Gastrocnemius medialis (tissue), 4 donors: ENCODE measurements around the gene WFDC9. TPM values are rescaled to one million over a fixed set of nuclear protein-coding genes. Genes with fewer than 3 reads are reported as not detected.
"Not testable (repeated sequence)": the region's sequence is repeated elsewhere in the genome, so short reads cannot be mapped to it uniquely, and the experiment has no call there.

Experiments used
- ATAC-seq, 2 donors: fragments of 150-250 bp; one replicate each; pipeline ENCODE4 v1.9.1; 2016
- DNase-seq, 2 donors: peaks; one replicate each; pipeline ENCODE4 v3.0.0-alpha.2; 2019
- H3K27ac ChIP-seq, 4 donors: fragments of 200-600 bp; sonication (generic); 1 replicate in 1 of 4; 2 replicates in 3 of 4; pipeline ENCODE4 v1.5.1; 2016 to 2018; ENCODE audit warnings: mild to moderate bottlenecking in 2 of 4, moderate library complexity in 1 of 4
- H3K27me3 ChIP-seq, 3 donors: fragments of 200-600 bp; sonication (generic) in 2 of 3; 1 replicate in 1 of 3; 2 replicates in 2 of 3; pipeline versions ENCODE4 v1.5.1 to v1.6.0; 2016 to 2019; ENCODE audit warnings: mild to moderate bottlenecking in 1 of 3, moderate library complexity in 1 of 3
- H3K36me3 ChIP-seq, 2 donors: fragments of 200-600 bp; sonication (generic) in 1 of 2; one replicate each; pipeline ENCODE4 v1.5.1; 2017 to 2018
- H3K4me1 ChIP-seq, 2 donors: fragments of 200-600 bp; sonication (generic) in 1 of 2; one replicate each; pipeline ENCODE4 v1.5.1; 2016 to 2017; ENCODE audit warnings: mild to moderate bottlenecking in 2 of 2
- H3K4me3 ChIP-seq, 4 donors: fragments of 200-600 bp; sonication (generic) in 3 of 4; 1 replicate in 1 of 4; 2 replicates in 3 of 4; pipeline ENCODE4 v1.5.1; 2016 to 2019; ENCODE audit warnings: mild to moderate bottlenecking in 2 of 4
- H3K9me3 ChIP-seq, 3 donors: fragments of 200-600 bp; sonication (generic) in 2 of 3; 1 replicate in 1 of 3; 2 replicates in 2 of 3; pipeline ENCODE4 v1.5.1; 2016 to 2019
- CTCF ChIP-seq, 5 experiments: fragments of 450-650 bp in 3 of 5; fragments of 200-600 bp in 2 of 5; sonication (generic) in 2 of 5; IDR thresholded peaks in 4 of 5; conservative IDR thresholded peaks in 1 of 5; 1 replicate in 4 of 5; 2 replicates in 1 of 5; pipeline ENCODE4 v1.5.1; 2016 to 2019; ENCODE audit warnings: antibody characterized with exemption in 5 of 5, mild to moderate bottlenecking in 3 of 5, moderate library complexity in 3 of 5
- POLR2A ChIP-seq, 2 donors: fragments of 450-650 bp; IDR thresholded peaks; one replicate each; pipeline ENCODE4 v1.6.1; 2017; ENCODE audit warnings: antibody characterized with exemption in 2 of 2, mild to moderate bottlenecking in 2 of 2, moderate library complexity in 2 of 2
- in situ Hi-C, 4 donors: fragments of 200-750 bp; cut with MboI; loops; one replicate each; pipeline versions ENCODE4 v1.15.0 to v1.8.0; 2017; ENCODE audit warnings: low sequenced_read_pairs in 4 of 4
- intact Hi-C: fragments of 100-400 bp; cut with DNase I; formaldehyde crosslinking; loops from one replicate; pipeline ENCODE4 v1.15.1; 2023; ENCODE audit warnings: low total_unique reads
- total RNA-seq, 4 donors: library from RNA; depleted of rRNA; stranded (reverse); fragments of >200 nt; gene quantifications; one replicate each; pipeline versions ENCODE4 v1.1.0 to v1.2.3, GENCODE V29; 2016

The WFDC9 gene
- total RNA-seq, 4 donors from 2014 or later = not detected

DNA sequence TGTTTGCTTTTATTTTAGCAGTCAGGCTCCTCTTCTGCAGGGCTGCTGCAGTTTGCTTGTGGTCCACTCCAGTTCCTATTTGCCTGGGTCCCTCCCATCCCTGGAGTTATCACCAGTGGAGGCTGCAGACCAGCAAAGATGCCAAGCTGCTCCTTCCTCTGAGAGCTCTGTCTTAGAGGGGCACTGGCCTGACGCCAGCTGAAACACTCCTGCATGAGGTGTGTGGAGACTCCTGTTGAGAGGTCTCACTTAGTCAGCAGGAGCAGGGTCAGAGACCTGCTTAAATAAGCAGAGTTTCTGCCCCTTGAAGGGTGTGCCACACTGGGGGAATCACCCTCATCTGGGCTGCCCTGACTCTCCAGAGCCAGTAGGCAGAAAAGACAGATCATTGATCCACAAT is 35.8 kb downstream of the WFDC9 start:
- no peak overlapping the region for H3K4me3 ChIP-seq
- no peaks in the 10 kb centered on the region for H3K36me3 ChIP-seq
- no peak overlapping the region for H3K27ac ChIP-seq
- in situ Hi-C loops (no loop called here), intact Hi-C loops (no loop called here)
- ATAC-seq (no peak), DNase-seq (no peak)
- no peaks in the 10 kb centered on the region for H3K9me3 ChIP-seq
- H3K27me3 ChIP-seq = peaks cover 0 to 2% (median 0%) of the 10 kb centered on the region in 3 donors
- no peak for TF ChIP-seq CTCF (IDR thresholded peaks at IDR 0.05 in 4 of 5, conservative IDR thresholded peaks at IDR 0.05 in 1 of 5)
- TF ChIP-seq POLR2A (IDR thresholded peaks at IDR 0.05) = no peak
- H3K4me1 ChIP-seq = no peaks in the 10 kb centered on the region

DNA sequence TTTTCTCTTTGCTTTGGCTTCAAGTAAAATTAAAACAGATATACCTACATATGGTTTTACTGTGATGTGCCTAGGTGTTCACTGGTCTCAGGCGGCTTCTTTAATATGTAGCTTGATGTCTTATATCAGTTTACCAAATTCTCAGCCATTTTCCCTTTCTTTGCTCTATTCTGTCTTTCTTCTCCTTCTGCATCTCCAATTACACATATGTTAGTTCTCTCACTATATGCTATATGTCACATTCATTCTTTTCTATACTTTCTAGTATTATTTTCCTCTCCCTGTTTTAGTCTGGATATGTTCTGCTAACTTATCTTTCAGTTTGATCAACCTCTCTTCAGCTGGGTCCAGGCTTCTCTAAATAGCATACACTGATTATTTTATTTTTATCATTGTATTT is 37.6 kb downstream of the WFDC9 start:
- Histone ChIP-seq H3K4me1 (no peaks in the 10 kb centered on the region), H3K4me3 (no peak overlapping the region), H3K27me3 (peaks cover 0 to 2% (median 0%) of the 10 kb centered on the region in 3 donors), H3K9me3 (no peaks in the 10 kb centered on the region), H3K36me3 (no peaks in the 10 kb centered on the region), H3K27ac (no peak overlapping the region)
- TF ChIP-seq CTCF (IDR thresholded peaks at IDR 0.05 in 4 of 5, conservative IDR thresholded peaks at IDR 0.05 in 1 of 5) = no peak
- no peak for TF ChIP-seq POLR2A (IDR thresholded peaks at IDR 0.05)
- intact Hi-C loops = no loop called here
- DNase-seq = no peak
- no peak for ATAC-seq
- in situ Hi-C loops = no loop called here

- in situ Hi-C loops (no loop called here), intact Hi-C loops (no loop called here)
- Histone ChIP-seq H3K9me3 (no peaks in the 10 kb centered on the region), H3K4me1 (no peaks in the 10 kb centered on the region), H3K27ac (no peak overlapping the region), H3K36me3 (no peaks in the 10 kb centered on the region), H3K27me3 (peaks cover 0 to 2% (median 0%) of the 10 kb centered on the region in 3 donors), H3K4me3 (no peak overlapping the region)
- no peak for TF ChIP-seq CTCF (IDR thresholded peaks at IDR 0.05 in 4 of 5, conservative IDR thresholded peaks at IDR 0.05 in 1 of 5)
- no peak for TF ChIP-seq POLR2A (IDR thresholded peaks at IDR 0.05)
- no peak for DNase-seq
- ATAC-seq = no peak
These were observed 38.4 kb downstream of the WFDC9 start for GRCh38 chr20:45592574-45593189.

DNA sequence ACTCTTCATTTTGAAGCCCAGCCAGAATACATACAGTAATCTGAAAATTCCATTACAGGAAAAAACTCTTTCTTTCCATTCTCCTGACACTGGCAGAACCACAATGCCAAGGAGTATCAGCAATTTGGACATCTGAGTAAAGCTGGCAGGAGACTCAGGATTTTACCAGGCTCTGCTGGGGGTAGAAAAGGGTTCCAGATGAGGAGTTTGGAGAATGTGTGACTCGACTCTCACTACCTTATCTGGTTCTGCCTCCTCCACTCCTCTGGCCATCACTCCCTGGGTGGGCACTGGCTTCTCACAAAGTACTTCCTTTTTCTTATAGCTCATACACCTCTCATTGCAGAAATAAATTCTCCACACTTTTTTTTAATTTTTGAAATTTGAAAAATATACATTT is 41.4 kb downstream of the WFDC9 start:
- no peak for DNase-seq
- no peaks in the 10 kb centered on the region for H3K4me1 ChIP-seq
- intact Hi-C loops = no loop called here
- no peak overlapping the region for H3K27ac ChIP-seq
- TF ChIP-seq CTCF (IDR thresholded peaks at IDR 0.05 in 4 of 5, conservative IDR thresholded peaks at IDR 0.05 in 1 of 5) (no peak), POLR2A (IDR thresholded peaks at IDR 0.05) (no peak)
- no peaks in the 10 kb centered on the region for H3K36me3 ChIP-seq
- in situ Hi-C loops = no loop called here
- H3K9me3 ChIP-seq = no peaks in the 10 kb centered on the region
- no peak overlapping the region for H3K4me3 ChIP-seq
- no peaks in the 10 kb centered on the region for H3K27me3 ChIP-seq
- ATAC-seq = no peak

GRCh38 chr20:45588800-45589199 is 42.3 kb downstream of the WFDC9 start:
- no peaks in the 10 kb centered on the region for H3K36me3 ChIP-seq
- in situ Hi-C loops (no loop called here), intact Hi-C loops (no loop called here)
- no peaks in the 10 kb centered on the region for H3K4me1 ChIP-seq
- no peak for TF ChIP-seq POLR2A (IDR thresholded peaks at IDR 0.05)
- no peak for TF ChIP-seq CTCF (IDR thresholded peaks at IDR 0.05 in 4 of 5, conservative IDR thresholded peaks at IDR 0.05 in 1 of 5)
- no peak overlapping the region for H3K27ac ChIP-seq
- no peaks in the 10 kb centered on the region for H3K9me3 ChIP-seq
- no peaks in the 10 kb centered on the region for H3K27me3 ChIP-seq
- H3K4me3 ChIP-seq = no peak overlapping the region
- DNase-seq (no peak), ATAC-seq (no peak)

GRCh38 chr20:45585986-45586385 is 45.1 kb downstream of the WFDC9 start:
- DNase-seq, H3K4me3 ChIP-seq, H3K36me3 ChIP-seq, H3K27ac ChIP-seq, H3K9me3 ChIP-seq, H3K4me1 ChIP-seq, ATAC-seq, intact Hi-C loops, H3K27me3 ChIP-seq, in situ Hi-C loops: not testable (repeated sequence)

DNA sequence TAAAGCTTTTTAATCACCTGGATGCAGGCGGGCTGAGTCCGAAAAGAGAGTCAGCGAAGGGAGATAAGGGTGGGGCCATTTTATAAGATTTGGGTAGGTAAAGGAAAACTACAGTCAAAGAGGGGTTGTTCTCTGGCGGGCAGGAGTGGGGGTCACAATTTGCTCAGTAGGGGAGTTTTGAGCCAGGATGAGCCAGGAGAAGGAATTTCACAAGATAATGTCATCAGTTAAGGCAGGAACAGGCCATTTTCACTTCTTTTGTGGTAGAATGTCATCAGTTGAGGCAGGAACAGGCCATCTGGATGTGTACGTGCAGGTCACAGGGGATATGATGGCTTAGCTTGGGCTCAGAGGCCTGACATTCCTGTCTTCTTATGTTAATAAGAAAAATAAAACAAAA is 46.8 kb downstream of the WFDC9 start:
- DNase-seq, H3K4me1 ChIP-seq, H3K27me3 ChIP-seq, in situ Hi-C loops, H3K9me3 ChIP-seq, intact Hi-C loops, H3K27ac ChIP-seq, ATAC-seq, H3K4me3 ChIP-seq, H3K36me3 ChIP-seq: not testable (repeated sequence)
